ENCODE measurements around the gene ZNF57.
"Not testable (repeated sequence)": the region's sequence is repeated elsewhere in the genome, so short reads cannot be mapped to it uniquely, and the experiment has no call there.

The ZNF57 gene

DNA sequence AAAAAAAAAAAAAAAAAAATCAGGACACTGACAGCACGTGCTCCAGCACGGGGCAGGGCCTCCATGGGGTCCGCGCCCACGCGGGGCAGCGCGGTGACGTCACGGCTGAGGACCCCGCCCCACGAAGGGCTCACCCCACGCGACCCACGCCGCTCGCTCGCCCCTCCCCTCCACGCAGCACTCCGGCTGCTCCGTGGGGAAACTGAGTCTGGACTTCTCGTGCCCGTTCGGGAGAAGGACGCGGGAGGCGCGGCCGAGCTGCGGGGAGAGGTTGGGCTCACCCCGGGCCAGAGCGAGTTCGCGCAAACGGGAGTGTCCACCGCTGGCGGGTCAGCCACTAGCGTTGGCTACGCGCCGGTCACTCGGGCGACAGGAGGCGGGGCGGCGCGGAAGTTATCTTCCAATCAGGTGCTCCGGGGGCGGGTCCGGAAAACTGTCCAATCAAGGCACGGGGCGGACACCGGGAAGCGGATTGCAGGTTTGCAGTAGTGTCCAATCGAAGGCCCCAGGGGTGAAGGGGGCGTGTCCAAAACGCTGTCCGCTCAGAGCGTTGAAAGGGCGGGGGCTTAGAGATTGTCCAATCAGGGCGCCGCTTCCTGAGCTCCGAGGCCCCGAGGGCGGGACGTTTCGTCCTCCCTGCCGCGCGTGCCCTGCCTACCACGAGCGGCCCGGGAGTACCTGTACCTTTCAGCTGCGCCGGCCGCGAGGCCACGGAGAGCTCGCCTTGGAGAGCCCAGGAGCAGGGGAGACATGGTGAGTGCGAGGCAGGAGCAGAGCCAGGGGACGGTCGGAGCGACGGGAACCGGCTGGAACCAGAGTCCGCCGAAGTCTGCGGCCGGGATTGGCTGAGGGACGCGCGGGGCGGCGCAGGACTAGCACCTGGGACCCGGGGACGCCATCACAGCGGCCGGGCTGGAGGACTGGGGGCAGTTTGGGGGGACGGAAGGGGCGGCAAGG is at the start of gene ZNF57:
TSS of gene ZNF57 (plus strand) at position 633 of the 957 bp plus-strand sequence. CDS start at position 751, 118 bp downstream.
- peak; percentile 99 for DNase-seq (ENCODE audit: low spot score)

- no peak for DNase-seq (ENCODE audit: low spot score)
Observed at GRCh38 chr19:2852598-2852997, 48.1 kb upstream of the ZNF57 start.

DNA sequence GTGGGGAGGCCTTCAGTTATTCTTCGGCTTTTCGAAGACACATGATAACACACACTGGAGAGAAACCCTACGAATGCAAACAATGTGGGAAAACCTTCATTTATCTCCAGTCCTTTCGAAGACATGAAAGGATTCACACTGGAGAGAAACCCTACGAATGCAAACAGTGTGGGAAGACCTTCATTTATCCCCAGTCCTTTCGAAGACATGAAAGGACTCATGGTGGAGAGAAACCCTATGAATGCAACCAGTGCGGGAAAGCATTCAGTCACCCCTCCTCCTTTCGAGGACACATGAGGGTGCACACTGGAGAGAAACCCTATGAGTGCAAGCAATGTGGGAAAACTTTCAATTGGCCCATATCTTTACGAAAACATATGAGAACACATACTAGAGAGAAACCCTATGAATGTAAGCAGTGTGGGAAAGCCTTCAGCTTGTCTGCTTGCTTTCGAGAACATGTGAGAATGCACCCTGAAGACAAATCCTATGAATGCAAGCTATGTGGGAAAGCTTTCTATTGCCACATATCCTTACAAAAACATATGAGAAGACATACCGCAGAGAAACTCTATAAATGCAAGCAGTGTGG is 47.6 kb upstream of the ZNF57 start:
- DNase-seq (ENCODE audit: low spot score) = no peak

DNA sequence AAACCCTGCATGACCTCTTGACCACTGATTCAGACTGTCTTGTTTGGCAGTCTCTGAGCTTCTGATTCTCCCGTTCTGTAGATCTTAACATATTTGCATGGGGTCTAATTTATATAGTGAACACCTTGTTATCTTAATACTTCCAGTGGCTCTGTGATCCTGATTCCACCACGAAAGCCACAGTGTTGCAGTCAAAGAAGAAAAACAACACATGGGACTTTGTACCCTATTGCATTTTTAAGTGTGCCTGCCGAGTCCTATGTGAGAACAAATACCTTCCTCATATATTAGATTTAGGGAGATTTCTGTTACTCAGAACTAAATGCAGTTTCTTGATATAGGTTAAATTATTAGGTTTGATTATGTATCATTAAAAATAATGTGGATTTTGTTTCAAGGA is 45.9 kb upstream of the ZNF57 start:
- no peak for DNase-seq (ENCODE audit: low spot score)

- DNase-seq (ENCODE audit: low spot score) = no peak
Observed at GRCh38 chr19:2856457-2857050, 44.2 kb upstream of the ZNF57 start.

DNA sequence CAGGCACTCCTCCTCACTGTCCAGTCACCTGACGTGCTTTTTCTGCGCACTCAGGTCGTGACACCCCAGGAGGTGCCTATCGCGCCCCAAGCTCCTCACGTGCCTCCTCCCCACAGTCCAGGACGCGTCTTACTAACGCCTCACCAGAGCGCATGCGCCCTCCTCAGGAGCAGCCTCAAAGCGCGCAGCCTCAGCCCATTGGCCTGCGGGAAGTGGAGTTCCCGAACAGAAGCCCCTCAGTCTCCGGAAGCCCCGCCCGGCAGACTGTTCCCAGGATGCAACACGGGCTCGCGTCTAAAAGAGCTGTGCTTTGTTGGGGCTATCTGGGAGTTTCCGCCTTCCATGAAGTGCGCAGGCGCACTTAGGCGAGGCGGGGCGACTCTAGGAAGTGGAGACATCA is 41.9 kb upstream of the ZNF57 start:
- DNase-seq (ENCODE audit: low spot score) = no peak

DNA sequence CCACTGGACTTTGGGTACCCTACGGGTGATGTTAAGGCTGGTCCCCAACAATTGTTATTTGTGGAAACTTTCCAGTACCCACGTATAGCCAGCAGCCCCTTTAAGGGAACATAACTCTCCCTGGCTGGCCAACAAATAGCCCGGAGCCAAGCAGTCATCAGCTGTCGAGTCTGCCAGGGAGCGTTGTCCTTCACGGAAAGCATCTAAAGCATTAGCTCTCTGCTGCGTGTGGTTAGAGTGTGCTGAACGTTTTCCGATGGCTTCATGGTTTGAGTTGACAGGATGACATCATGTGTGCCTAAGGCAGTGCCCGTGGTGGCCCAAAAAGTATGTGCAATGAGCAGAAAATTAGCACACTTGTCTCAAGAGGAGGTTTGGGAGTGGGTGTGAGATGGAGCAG is 36.9 kb upstream of the ZNF57 start:
- no peak for DNase-seq (ENCODE audit: low spot score)

GRCh38 chr19:2865334-2866100 is 35.2 kb upstream of the ZNF57 start:
- DNase-seq (ENCODE audit: low spot score) = no peak

DNA sequence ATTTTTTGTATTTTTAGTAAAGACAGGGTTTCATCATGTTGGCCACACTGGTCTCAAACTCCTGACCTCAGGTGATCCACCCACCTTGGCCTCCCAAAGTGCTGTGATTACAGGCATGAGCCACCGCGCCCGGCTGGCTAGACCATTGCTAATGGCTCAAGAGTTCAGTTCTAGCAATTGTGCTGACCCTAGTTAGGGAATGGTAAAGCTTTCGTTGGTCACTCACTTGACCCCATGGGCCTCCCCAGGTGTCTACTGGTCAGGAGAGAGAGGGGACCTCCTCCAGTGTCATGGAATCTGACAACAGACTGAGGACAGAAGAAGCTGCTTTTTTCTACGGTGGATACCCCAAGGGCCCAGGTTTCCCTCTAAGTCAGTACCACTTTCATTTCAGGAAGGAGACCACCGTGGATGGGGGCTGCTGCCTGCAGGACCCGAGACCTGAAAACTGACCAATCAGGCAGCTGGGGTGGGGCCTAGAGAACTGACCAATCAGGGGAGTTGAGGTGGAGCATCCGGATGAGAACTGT is 34.2 kb upstream of the ZNF57 start:
- no peak for DNase-seq (ENCODE audit: low spot score)

DNA sequence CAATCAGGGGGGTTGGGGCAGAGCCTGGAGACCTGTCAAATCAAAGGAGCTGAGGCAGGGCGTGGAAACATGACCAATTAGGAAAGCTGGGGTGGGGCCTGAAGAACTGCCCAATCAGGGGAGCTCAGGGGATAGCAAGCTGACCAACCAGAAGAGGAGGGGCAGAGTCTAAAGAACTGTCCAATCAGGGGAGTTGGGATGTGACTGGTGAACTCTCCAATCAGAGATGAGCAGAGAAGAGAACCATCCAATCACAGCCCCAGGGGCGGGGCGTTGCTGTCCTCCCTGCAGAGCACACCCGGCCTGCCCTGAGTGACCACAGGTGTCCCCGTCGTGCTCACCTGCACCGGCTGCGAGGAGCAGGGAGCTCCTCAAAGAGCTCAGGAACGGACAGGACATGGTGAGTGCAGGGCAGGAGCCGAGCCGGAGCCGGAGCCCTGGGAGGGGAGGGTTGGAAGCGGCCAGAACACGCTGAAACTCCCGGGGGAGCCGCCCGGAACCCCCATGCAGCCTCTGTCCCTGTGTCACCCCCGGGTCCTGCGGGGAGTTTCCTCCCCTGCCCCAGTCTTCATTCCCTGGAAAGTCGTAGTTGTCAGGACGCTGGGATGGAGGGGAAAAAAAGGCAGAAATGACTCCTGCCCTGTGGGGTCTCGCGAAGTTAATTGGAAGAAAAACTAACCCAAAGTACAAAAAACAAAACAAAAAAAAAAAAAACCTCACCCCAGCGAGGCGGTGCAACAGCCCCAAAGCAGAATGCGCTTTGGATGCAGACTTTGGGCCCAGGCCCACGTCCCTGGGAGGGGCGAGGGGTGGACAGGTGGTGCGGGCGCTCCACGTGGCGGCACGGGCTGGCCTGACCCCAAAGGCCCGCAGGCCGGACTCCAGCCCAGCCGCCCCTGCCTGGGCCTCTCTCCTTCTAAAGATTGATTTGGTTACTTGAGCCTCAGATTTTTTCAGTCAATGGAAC is 33.4 kb upstream of the ZNF57 start, which contains the start of gene ZNF556:
TSS of gene ZNF556 (plus strand) at position 311 of the 967 bp plus-strand sequence. CDS start at position 398, 87 bp downstream.
- DNase-seq (ENCODE audit: low spot score) = peak; percentile 98

DNA sequence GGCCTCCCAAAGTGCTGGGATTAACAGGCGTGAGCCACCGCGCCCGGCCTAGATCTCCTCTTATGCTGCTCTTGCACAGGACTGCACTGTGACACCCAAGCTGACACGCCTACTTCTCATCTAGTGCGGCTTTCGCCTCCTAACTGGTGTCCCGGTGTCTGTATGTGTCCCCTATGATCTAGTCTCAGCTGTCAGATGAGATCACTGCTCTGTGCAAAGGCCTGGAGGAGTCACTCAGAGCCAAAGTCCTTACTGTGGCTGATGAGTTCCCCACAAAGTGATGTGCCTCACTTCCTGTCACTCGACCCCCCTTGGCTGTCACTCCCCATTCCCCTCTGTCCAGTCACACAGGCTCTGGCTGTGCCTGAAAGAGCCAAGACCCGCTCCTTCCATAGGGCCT is 31.1 kb upstream of the ZNF57 start:
- no peak for DNase-seq (ENCODE audit: low spot score)

GRCh38 chr19:2872175-2872574 is 28.6 kb upstream of the ZNF57 start:
- DNase-seq (ENCODE audit: low spot score) = not testable (repeated sequence)

GRCh38 chr19:2877398-2878331 is 23.1 kb upstream of the ZNF57 start:
- DNase-seq (ENCODE audit: low spot score) = no peak

DNA sequence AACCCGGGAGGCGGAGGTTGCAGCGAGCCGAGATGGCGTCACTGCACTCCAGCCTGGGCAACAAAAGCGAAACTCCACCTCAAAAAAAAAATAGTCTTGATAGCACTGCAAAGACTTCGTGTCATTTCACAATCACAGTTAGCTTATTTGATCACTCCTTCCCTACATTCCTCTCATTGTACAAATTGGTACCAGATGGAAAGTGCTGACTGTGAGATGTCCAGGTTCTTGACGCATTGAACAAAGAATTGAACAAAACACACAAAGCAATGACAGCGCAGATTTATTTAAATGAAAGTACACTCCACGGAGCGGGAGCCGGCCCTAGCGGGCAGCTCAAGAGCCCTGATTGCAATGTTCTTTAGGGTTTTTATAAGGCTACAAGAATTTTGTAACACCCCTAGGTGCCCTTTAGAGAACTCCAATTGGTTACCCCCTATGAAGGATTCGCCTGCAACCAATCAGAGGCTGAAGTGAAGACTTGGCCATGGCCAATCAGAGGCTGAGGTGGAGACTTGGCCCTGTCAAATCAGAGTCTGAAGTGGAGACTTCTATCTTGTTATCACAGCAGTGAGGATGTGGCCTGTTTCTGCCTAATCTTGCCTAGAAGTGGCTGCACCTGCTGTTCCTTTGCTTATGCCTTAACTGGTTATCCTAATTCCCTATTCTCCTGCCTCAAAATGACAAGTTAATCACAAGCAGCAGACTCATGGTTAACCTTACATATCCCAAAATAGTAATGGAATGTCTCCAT is 16.9 kb upstream of the ZNF57 start:
- DNase-seq (ENCODE audit: low spot score) = peak; percentile 29

- DNase-seq (ENCODE audit: low spot score) = no peak
Observed at GRCh38 chr19:2885736-2886135, 15.0 kb upstream of the ZNF57 start.

DNA sequence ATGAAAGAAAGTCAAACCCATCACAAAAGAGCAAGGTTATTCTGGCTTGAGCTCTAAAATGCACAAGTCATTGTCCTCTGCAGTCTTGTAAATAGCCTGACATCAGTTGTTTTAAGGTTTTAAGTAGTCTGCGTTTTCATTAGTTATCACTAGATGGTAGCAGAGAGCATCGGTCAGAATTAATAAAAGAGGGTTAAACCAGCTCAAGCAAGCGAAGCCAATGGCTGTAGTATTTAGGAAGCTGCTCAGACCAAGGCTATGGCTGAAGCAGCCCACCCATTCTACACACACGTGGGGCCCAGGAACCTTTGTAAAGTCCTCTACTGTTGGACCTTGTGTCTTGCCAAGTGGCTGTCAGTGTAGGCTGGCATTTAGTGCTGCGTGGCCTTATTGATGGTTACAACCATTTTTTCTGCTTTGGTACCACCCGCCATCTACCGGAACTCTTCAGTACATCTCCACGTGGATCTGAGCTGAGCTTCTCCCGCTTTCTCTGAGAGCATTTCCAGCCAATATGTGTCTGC is 13.3 kb upstream of the ZNF57 start:
- peak; percentile 83 for DNase-seq (ENCODE audit: low spot score)

GRCh38 chr19:2888731-2889224 is 11.9 kb upstream of the ZNF57 start:
- DNase-seq (ENCODE audit: low spot score) = no peak

DNA sequence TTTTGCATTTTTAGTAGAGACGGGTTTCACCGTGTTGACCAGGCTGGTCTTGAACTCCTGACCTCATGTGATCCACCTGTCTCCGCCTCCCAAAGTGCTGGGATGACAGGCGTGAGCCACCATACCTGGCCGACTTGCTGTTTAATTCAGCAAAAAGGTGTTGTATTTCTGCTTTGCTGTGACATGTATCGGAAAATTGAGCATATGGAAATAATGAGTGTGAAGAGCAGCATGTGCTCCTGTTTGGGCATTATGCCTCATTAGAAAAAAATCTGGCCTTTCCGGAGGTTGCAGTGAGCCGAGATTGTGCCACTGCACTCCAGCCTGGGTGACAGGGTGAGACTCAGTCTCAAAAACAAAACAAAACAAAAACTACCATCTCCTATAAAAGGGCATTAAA is 10.2 kb upstream of the ZNF57 start:
- not testable (repeated sequence) for DNase-seq (ENCODE audit: low spot score)

Measured in NAMALWA (cell line).